Body of pancreas (tissue), 4 donors: Measurements from ENCODE around the gene PIK3CD.

Experiments
- POLR2A ChIP-seq, 3 donors: fragments of 450-650 bp; IDR thresholded peaks; one replicate each; pipeline ENCODE4 v1.6.1; 2016; ENCODE audit warnings: antibody characterized with exemption in 3 of 3, mild to moderate bottlenecking in 2 of 3
- TF ChIP-seq, protein P1 (sequence below), 7 experiments: fragments of 450-650 bp in 4 of 7; fragments of 200-600 bp in 3 of 7; sonication (generic) in 3 of 7; IDR thresholded peaks; one replicate each; pipeline ENCODE4 v1.5.1; 2016 to 2019; ENCODE audit warnings: antibody characterized with exemption in 7 of 7

DNA sequence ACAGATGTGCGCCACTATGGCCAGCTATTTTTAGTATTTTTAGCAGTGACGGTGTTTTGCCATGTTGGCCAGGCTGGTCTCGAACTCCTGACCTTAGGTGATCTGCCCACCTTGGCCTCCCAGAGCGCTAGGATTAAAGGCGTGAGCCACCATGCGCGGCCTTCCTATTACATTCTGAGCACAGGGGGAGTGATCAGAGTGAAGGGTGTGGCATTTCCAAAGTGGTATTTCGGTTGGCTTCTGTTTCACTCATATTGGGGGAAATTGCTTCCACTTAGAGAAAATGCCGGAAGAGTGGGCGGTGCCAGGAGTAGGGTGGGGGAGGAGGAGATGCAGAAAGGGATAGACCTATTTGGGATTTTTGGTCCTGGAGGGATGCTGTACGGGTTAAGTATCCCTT is 4.3 kb downstream of the PIK3CD start:
- TF ChIP-seq POLR2A (IDR thresholded peaks at IDR 0.05), result no peak
- TF ChIP-seq, protein P1, sequence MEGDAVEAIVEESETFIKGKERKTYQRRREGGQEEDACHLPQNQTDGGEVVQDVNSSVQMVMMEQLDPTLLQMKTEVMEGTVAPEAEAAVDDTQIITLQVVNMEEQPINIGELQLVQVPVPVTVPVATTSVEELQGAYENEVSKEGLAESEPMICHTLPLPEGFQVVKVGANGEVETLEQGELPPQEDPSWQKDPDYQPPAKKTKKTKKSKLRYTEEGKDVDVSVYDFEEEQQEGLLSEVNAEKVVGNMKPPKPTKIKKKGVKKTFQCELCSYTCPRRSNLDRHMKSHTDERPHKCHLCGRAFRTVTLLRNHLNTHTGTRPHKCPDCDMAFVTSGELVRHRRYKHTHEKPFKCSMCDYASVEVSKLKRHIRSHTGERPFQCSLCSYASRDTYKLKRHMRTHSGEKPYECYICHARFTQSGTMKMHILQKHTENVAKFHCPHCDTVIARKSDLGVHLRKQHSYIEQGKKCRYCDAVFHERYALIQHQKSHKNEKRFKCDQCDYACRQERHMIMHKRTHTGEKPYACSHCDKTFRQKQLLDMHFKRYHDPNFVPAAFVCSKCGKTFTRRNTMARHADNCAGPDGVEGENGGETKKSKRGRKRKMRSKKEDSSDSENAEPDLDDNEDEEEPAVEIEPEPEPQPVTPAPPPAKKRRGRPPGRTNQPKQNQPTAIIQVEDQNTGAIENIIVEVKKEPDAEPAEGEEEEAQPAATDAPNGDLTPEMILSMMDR (IDR thresholded peaks at IDR 0.05), result no peak
